ENCODE measurements around the gene COX6A1. TPM values are rescaled to one million over a fixed set of nuclear protein-coding genes. Genes with fewer than 3 reads are reported as not detected.
"Not testable (repeated sequence)": the region's sequence is repeated elsewhere in the genome, so short reads cannot be mapped to it uniquely, and the experiment has no call there.

COX6A1 gene
- total RNA-seq, 1 experiment from 2014 or later, result 460 TPM

DNA sequence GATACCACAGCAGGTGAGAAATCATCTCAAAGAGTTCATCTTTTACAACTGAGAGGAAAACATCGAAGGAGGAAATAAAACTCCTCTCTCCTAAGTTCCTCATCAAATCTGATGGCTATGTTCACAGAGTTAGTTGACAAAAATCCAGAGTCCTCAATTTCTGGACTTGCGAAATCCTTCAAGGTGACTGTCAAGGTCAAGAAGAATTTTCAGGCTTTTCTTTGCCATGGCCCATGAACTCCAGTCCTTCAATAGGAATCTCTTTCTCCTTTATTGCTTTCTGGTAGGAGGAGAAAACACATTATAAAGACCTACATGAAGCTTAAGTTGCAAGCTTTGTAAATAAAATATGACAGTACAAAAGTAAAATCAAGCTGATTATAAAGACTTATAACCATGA, 6.8 kb downstream of the COX6A1 start:
- TF ChIP-seq EZH2 (IDR thresholded peaks at IDR 0.05; ENCODE audit: borderline replicate concordance, low read depth, low read length, poor library complexity, severe bottlenecking), result no peak
- TF ChIP-seq, protein P1, sequence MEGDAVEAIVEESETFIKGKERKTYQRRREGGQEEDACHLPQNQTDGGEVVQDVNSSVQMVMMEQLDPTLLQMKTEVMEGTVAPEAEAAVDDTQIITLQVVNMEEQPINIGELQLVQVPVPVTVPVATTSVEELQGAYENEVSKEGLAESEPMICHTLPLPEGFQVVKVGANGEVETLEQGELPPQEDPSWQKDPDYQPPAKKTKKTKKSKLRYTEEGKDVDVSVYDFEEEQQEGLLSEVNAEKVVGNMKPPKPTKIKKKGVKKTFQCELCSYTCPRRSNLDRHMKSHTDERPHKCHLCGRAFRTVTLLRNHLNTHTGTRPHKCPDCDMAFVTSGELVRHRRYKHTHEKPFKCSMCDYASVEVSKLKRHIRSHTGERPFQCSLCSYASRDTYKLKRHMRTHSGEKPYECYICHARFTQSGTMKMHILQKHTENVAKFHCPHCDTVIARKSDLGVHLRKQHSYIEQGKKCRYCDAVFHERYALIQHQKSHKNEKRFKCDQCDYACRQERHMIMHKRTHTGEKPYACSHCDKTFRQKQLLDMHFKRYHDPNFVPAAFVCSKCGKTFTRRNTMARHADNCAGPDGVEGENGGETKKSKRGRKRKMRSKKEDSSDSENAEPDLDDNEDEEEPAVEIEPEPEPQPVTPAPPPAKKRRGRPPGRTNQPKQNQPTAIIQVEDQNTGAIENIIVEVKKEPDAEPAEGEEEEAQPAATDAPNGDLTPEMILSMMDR (conservative IDR thresholded peaks at IDR 0.05; ENCODE audit: low read depth, low read length), result no peak
- ChIA-PET POLR2A (ENCODE audit: low non-redundant PET) (no interaction called here), CTCF (no interaction called here)
- BruUV-seq (replicated peaks), result no TSS peak
- H3K27ac ChIP-seq (ENCODE audit: low read depth, low read length, poor library complexity, severe bottlenecking), result no peak overlapping the region
- H3K9me3 ChIP-seq (ENCODE audit: low read depth, low read length, poor library complexity, severe bottlenecking), result no peaks in the 10 kb centered on the region
- intact Hi-C loops (cut with micrococcal nuclease; ENCODE audit: unreplicated experiment), result no loop called here
- H3K36me3 ChIP-seq (ENCODE audit: insufficient read depth, low read length, poor library complexity, severe bottlenecking), result peaks cover 51% of the 10 kb centered on the region
- H3K4me3 ChIP-seq (ENCODE audit: low read depth, low read length, poor library complexity, severe bottlenecking), result no peak overlapping the region
- H3K4me1 ChIP-seq (ENCODE audit: insufficient read depth, low read length, poor library complexity, severe bottlenecking), result peaks cover 11% of the 10 kb centered on the region
- no peaks in the 10 kb centered on the region for H3K27me3 ChIP-seq (replicated peaks; ENCODE audit: insufficient read depth, low read depth, low read length, poor library complexity)
- no peak for DNase-seq (ENCODE audit: low spot score)

DNA sequence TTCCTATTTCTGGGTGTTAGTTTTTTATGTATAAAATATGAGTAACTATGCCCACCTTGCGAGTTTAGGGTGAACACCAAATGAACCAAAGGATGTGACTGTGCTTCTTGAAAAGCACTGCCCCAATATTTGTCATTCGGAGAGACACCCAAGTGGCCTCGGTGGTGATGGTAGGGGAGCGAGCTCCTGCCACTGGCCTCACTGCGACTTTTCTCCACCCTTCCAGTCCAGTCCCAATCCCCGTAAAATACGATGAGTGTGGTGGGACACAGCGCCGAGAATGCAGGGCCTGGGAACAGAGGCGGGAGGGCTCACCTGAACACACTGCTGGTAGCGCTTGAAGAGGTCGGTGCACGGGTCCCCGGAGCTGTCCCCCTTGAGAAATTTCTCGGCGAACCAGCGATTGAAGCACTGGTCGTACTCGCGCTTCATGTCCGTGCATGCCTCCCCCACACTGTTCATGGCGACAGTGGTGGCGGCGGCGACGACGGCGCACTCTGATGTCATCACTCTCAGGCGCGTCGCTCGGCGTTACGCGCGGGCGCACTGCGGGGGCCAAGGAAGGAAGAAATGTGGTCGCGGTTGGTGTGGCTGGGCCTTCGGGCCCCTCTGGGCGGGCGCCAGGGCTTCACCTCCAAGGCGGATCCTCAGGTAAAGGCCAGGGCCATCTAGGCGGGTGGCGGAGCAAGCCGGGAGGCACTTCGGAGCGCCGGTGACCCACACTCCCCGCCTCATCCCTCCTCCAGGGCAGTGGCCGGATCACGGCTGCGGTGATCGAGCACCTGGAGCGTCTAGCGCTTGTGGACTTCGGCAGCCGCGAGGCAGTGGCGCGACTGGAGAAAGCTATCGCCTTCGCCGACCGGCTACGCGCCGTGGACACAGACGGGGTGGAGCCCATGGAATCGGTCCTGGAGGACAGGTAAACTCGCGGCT, 8.3 kb downstream of the COX6A1 start, which contains the start of the genes GATC and TRIAP1:
Gene GATC (plus strand): TSS at position 534 of the 933 bp plus-strand sequence. CDS start 37 bp downstream, at position 571.
Gene TRIAP1 (minus strand): TSS at position 474 of the 933 bp plus-strand sequence. CDS start 12 bp downstream, at position 462.
- Histone ChIP-seq H3K4me1 (ENCODE audit: insufficient read depth, low read length, poor library complexity, severe bottlenecking) (peaks cover 6% of the 10 kb centered on the region), H3K4me3 (ENCODE audit: low read depth, low read length, poor library complexity, severe bottlenecking) (peak within 1 kb of the TSS; percentile 100), H3K27ac (ENCODE audit: low read depth, low read length, poor library complexity, severe bottlenecking) (peak within 1 kb of the TSS; percentile 97), H3K27me3 (replicated peaks; ENCODE audit: insufficient read depth, low read depth, low read length, poor library complexity) (no peaks in the 10 kb centered on the region), H3K36me3 (ENCODE audit: insufficient read depth, low read length, poor library complexity, severe bottlenecking) (peaks cover 45% of the 10 kb centered on the region), H3K9me3 (ENCODE audit: low read depth, low read length, poor library complexity, severe bottlenecking) (no peaks in the 10 kb centered on the region)
- ChIA-PET CTCF (no interaction called here), POLR2A (ENCODE audit: low non-redundant PET) (no interaction called here)
- TF ChIP-seq, protein P1 (conservative IDR thresholded peaks at IDR 0.05; ENCODE audit: low read depth, low read length), result no peak
- TF ChIP-seq EZH2 (IDR thresholded peaks at IDR 0.05; ENCODE audit: borderline replicate concordance, low read depth, low read length, poor library complexity, severe bottlenecking), result no peak
- intact Hi-C loops (cut with micrococcal nuclease; ENCODE audit: unreplicated experiment), result no loop called here
- peak; percentile 90 for DNase-seq (ENCODE audit: low spot score)
- BruUV-seq (replicated peaks), result TSS peak; percentile 82

DNA sequence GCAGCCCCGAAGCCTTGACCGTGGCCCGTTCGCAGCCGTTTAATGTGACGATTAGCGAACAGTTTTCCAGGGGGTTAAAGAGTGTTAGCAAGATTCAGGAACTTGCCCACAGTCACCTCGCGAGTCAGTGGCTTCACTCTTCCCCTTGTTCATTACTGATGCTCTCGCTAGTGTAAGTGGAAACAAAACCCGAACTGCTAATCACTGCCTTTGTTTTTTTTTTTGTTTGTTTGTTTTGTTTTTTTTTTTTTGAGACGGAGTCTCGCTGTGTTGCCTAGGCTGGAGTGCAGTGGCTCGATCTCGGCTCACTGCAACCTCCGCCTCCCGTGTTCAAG, 8.9 kb downstream of the COX6A1 start:
- intact Hi-C loops (cut with micrococcal nuclease; ENCODE audit: unreplicated experiment); CTCF ChIA-PET; DNase-seq (ENCODE audit: low spot score); H3K4me1 ChIP-seq (ENCODE audit: insufficient read depth, low read length, poor library complexity, severe bottlenecking); H3K27me3 ChIP-seq (replicated peaks; ENCODE audit: insufficient read depth, low read depth, low read length, poor library complexity); H3K9me3 ChIP-seq (ENCODE audit: low read depth, low read length, poor library complexity, severe bottlenecking); POLR2A ChIA-PET (ENCODE audit: low non-redundant PET): not testable (repeated sequence)
- Histone ChIP-seq H3K27ac (ENCODE audit: low read depth, low read length, poor library complexity, severe bottlenecking) (peak overlapping the region; percentile 97), H3K4me3 (ENCODE audit: low read depth, low read length, poor library complexity, severe bottlenecking) (peak overlapping the region; percentile 100), H3K36me3 (ENCODE audit: insufficient read depth, low read length, poor library complexity, severe bottlenecking) (peaks cover 41% of the 10 kb centered on the region)
- TSS peak; percentile 76 for BruUV-seq (replicated peaks)

Data from A673 (cell line).